Ovary (tissue), 3 donors: ENCODE measurements around the gene ME1.

Experiments used
- CTCF ChIP-seq, 3 donors: fragments of 450-650 bp in 2 of 3; fragments of 200-600 bp in 1 of 3; IDR thresholded peaks; one replicate each; pipeline versions ENCODE4 v1.5.1 to v1.8.0; 2016 to 2022; ENCODE audit warnings: antibody characterized with exemption in 3 of 3, mild to moderate bottlenecking in 1 of 3
- EP300 ChIP-seq: sonication (generic); formaldehyde crosslinking; IDR thresholded peaks from one replicate; pipeline ENCODE4 v1.6.1; 2017; ENCODE audit warnings: antibody characterized with exemption
- POLR2A ChIP-seq: fragments of 450-650 bp; IDR thresholded peaks from one replicate; pipeline ENCODE4 v1.6.1; 2017; ENCODE audit warnings: antibody characterized with exemption, mild to moderate bottlenecking, moderate library complexity
- donor health status: DM: no; HTN: no; CAD: no.

GRCh38 chr6:83257791-83258190, 173.1 kb downstream of the ME1 start:
- TF ChIP-seq CTCF (IDR thresholded peaks at IDR 0.05): no peak
- no peak for TF ChIP-seq POLR2A
- TF ChIP-seq EP300: no peak
